Transverse colon (tissue), 4 donors: Measurements from ENCODE around the gene MAGED1. TPM values are rescaled to one million over a fixed set of nuclear protein-coding genes. Genes with fewer than 3 reads are reported as not detected.

Experiments used
- DNase-seq: peaks from one replicate; pipeline ENCODE4 v3.0.0-alpha.2; 2019
- H3K27ac ChIP-seq, 4 donors: fragments of 200-600 bp; sonication (generic); 2 replicates each; pipeline ENCODE4 v1.5.1; 2016 to 2018; ENCODE audit warnings: inconsistent platforms in 4 of 4
- H3K27me3 ChIP-seq: fragments of 200-600 bp; sonication (generic); 2 replicates; pipeline ENCODE4 v1.5.1; 2017; ENCODE audit warnings: inconsistent platforms
- H3K36me3 ChIP-seq, 4 donors: fragments of 200-600 bp; sonication (generic); 2 replicates each; pipeline ENCODE4 v1.5.1; 2017 to 2019; ENCODE audit warnings: inconsistent platforms in 4 of 4
- H3K4me1 ChIP-seq, 4 donors: fragments of 200-600 bp; sonication (generic); 2 replicates each; pipeline ENCODE4 v1.5.1; 2017 to 2020; ENCODE audit warnings: inconsistent platforms in 4 of 4
- H3K4me3 ChIP-seq, 4 donors: fragments of 200-600 bp; sonication (generic); 1 replicate in 1 of 4; 2 replicates in 3 of 4; pipeline versions ENCODE4 v1.5.1 to v1.6.1; 2017 to 2019; ENCODE audit warnings: inconsistent platforms in 4 of 4
- H3K9me3 ChIP-seq, 2 donors: fragments of 200-600 bp; sonication (generic); 2 replicates each; pipeline ENCODE4 v1.5.1; 2017 to 2019; ENCODE audit warnings: inconsistent platforms in 2 of 2
- CTCF ChIP-seq, 5 experiments: fragments of 200-600 bp in 3 of 5; fragments of 450-650 bp in 2 of 5; sonication (generic) in 3 of 5; IDR thresholded peaks; 1 replicate in 2 of 5; 2 replicates in 3 of 5; pipeline ENCODE4 v1.5.1; 2016 to 2017; ENCODE audit warnings: antibody characterized with exemption in 5 of 5, inconsistent platforms in 3 of 5, mild to moderate bottlenecking in 2 of 5, moderate library complexity in 1 of 5
- EP300 ChIP-seq: sonication (generic); formaldehyde crosslinking; IDR thresholded peaks from one replicate; pipeline ENCODE4 v1.6.1; 2017; ENCODE audit warnings: antibody characterized with exemption, low read depth
- POLR2A ChIP-seq: fragments of 450-650 bp; IDR thresholded peaks from one replicate; pipeline ENCODE4 v1.6.1; 2016; ENCODE audit warnings: antibody characterized with exemption, mild to moderate bottlenecking, moderate library complexity
- POLR2AphosphoS5 ChIP-seq, 3 donors: sonication (generic); formaldehyde crosslinking; IDR thresholded peaks; one replicate each; pipeline ENCODE4 v1.6.1; 2016; ENCODE audit warnings: antibody characterized with exemption in 3 of 3
- WGBS, 2 donors: methylation state at CpG; one replicate each; pipeline ENCODE4 v1.1.5; 2018; ENCODE audit warnings: low coverage in 1 of 2; 5-methylcytosine and 5-hydroxymethylcytosine counted together
- in situ Hi-C, 4 donors: fragments of 200-750 bp; cut with MboI; loops; one replicate each; pipeline versions ENCODE4 v1.15.0 to v1.15.1; 2017; ENCODE audit warnings: low sequenced_read_pairs in 3 of 4, low pct_ligation_motif_present in 1 of 4, low pct_unique_long_range_greater_than_20kb in 1 of 4
- intact Hi-C: fragments of 100-400 bp; cut with DNase I; formaldehyde crosslinking; loops from one replicate; pipeline ENCODE4 v1.15.1; 2023; ENCODE audit warnings: low total_unique reads
- total RNA-seq, 4 donors: library from RNA; depleted of rRNA; stranded (reverse); fragments of >200 nt; gene quantifications; one replicate each; pipeline ENCODE4 v1.1.0, GENCODE V29; 2016

MAGED1 gene
- total RNA-seq, 4 donors from 2014 or later = 43.7 to 77.2 (median 55.9) TPM

- TF ChIP-seq CTCF (IDR thresholded peaks at IDR 0.05) (no peak), EP300 (no peak), POLR2AphosphoS5 (IDR thresholded peaks at IDR 0.05) (no peak), POLR2A (no peak)
- no peaks in the 10 kb centered on the region for H3K27me3 ChIP-seq
- H3K4me1 ChIP-seq = no peaks in the 10 kb centered on the region
- 94 to 95% methylated on average over 2 of the region's 2 CpGs for WGBS, 2 donors
- no peak overlapping the region for H3K27ac ChIP-seq
- intact Hi-C loops (no loop called here), in situ Hi-C loops (loop anchor here in 2 of 4 donors (25.0 kb wide), 1 partner anchor 233 kb away; no protein-coding TSS in a partner anchor)
- no peak overlapping the region for H3K4me3 ChIP-seq
- no peaks in the 10 kb centered on the region for H3K36me3 ChIP-seq
- no peak for DNase-seq
- H3K9me3 ChIP-seq = no peaks in the 10 kb centered on the region
Observed at GRCh38 chrX:51870354-51870753, 23.1 kb upstream of the MAGED1 start.

- TF ChIP-seq POLR2AphosphoS5 (IDR thresholded peaks at IDR 0.05) (no peak), EP300 (no peak), CTCF (IDR thresholded peaks at IDR 0.05) (no peak), POLR2A (no peak)
- intact Hi-C loops (no loop called here), in situ Hi-C loops (loop anchor here in 2 of 4 donors (25.0 kb wide), 1 partner anchor 237 kb away; no protein-coding TSS in a partner anchor)
- no peaks in the 10 kb centered on the region for H3K4me1 ChIP-seq
- H3K27ac ChIP-seq = no peak overlapping the region
- no peaks in the 10 kb centered on the region for H3K9me3 ChIP-seq
- 83 to 87% methylated on average over 1 of the region's 1 CpG for WGBS, 2 donors
- no peak for DNase-seq
- H3K27me3 ChIP-seq = no peaks in the 10 kb centered on the region
- H3K4me3 ChIP-seq = no peak overlapping the region
- H3K36me3 ChIP-seq = no peaks in the 10 kb centered on the region
Observed at GRCh38 chrX:51874123-51874522, 19.3 kb upstream of the MAGED1 start.

- in situ Hi-C loops = no loop called here
- no peak for DNase-seq
- Histone ChIP-seq H3K4me3 (no peak overlapping the region), H3K27me3 (no peaks in the 10 kb centered on the region), H3K27ac (no peak overlapping the region), H3K36me3 (no peaks in the 10 kb centered on the region), H3K9me3 (no peaks in the 10 kb centered on the region), H3K4me1 (no peaks in the 10 kb centered on the region)
- TF ChIP-seq EP300 (no peak), CTCF (IDR thresholded peaks at IDR 0.05) (no peak), POLR2AphosphoS5 (IDR thresholded peaks at IDR 0.05) (no peak), POLR2A (no peak)
- 50 to 68% methylated on average over 1 of the region's 1 CpG for WGBS, 2 donors
- intact Hi-C loops = no loop called here
Observed at GRCh38 chrX:51876441-51876840, 17.0 kb upstream of the MAGED1 start.

GRCh38 chrX:51878056-51878455 is 15.4 kb upstream of the MAGED1 start:
- no peak for DNase-seq
- H3K27me3 ChIP-seq = no peaks in the 10 kb centered on the region
- no peaks in the 10 kb centered on the region for H3K36me3 ChIP-seq
- WGBS, 2 donors = 100% methylated on average over 1 of the region's 1 CpG; no CpG with 5 or more reads in 1 of the 2 donors
- in situ Hi-C loops = no loop called here
- intact Hi-C loops = no loop called here
- TF ChIP-seq POLR2AphosphoS5 (IDR thresholded peaks at IDR 0.05) (no peak), EP300 (no peak), CTCF (IDR thresholded peaks at IDR 0.05) (no peak)
- no peak overlapping the region for H3K4me3 ChIP-seq
- H3K27ac ChIP-seq = no peak overlapping the region
- H3K4me1 ChIP-seq = no peaks in the 10 kb centered on the region
- no peaks in the 10 kb centered on the region for H3K9me3 ChIP-seq
